ENCODE results near the gene CLCN5.
"Not testable (repeated sequence)": the region's sequence is repeated elsewhere in the genome, so short reads cannot be mapped to it uniquely, and the experiment has no call there.

The CLCN5 gene

GRCh38 chrX:49995107-49995731 is 72.8 kb downstream of the CLCN5 start:
- Mint-ChIP-seq H3K27ac (no peak overlapping the region), H3K4me3 (no peak overlapping the region), H3K36me3 (no peaks in the 10 kb centered on the region), H3K27me3 (no peaks in the 10 kb centered on the region), H3K4me1 (no peaks in the 10 kb centered on the region), H3K9me3 (no peaks in the 10 kb centered on the region)
- no peak for ATAC-seq (ENCODE audit: low read depth)
- no peak for DNase-seq (ENCODE audit: low spot score in 2 of 2)

GRCh38 chrX:49995795-49996455 is 73.5 kb downstream of the CLCN5 start:
- ATAC-seq (ENCODE audit: low read depth) (no peak), DNase-seq (ENCODE audit: low spot score in 2 of 2) (no peak)
- H3K4me3 Mint-ChIP-seq: no peak overlapping the region
- no peaks in the 10 kb centered on the region for H3K27me3 Mint-ChIP-seq
- H3K36me3 Mint-ChIP-seq: no peaks in the 10 kb centered on the region
- peaks cover 2% of the 10 kb centered on the region for H3K4me1 Mint-ChIP-seq
- H3K9me3 Mint-ChIP-seq: no peaks in the 10 kb centered on the region
- H3K27ac Mint-ChIP-seq: no peak overlapping the region

- Mint-ChIP-seq H3K36me3 (no peaks in the 10 kb centered on the region), H3K27ac (no peak overlapping the region), H3K9me3 (no peaks in the 10 kb centered on the region), H3K4me3 (no peak overlapping the region), H3K4me1 (peaks cover 4% of the 10 kb centered on the region), H3K27me3 (no peaks in the 10 kb centered on the region)
- no peak for DNase-seq (ENCODE audit: low spot score in 2 of 2)
- ATAC-seq (ENCODE audit: low read depth): no peak
These were observed 74.1 kb downstream of the CLCN5 start for GRCh38 chrX:49996474-49996873.

- H3K4me3 Mint-ChIP-seq: no peak overlapping the region
- H3K36me3 Mint-ChIP-seq: no peaks in the 10 kb centered on the region
- ATAC-seq (ENCODE audit: low read depth): no peak
These were observed 76.7 kb downstream of the CLCN5 start for GRCh38 chrX:49999087-49999486.

GRCh38 chrX:50000937-50001542 is 78.6 kb downstream of the CLCN5 start:
- H3K4me1 Mint-ChIP-seq: peaks cover 14% of the 10 kb centered on the region
- DNase-seq (ENCODE audit: low spot score in 2 of 2): no peak

More at GRCh38 chrX:49999087-49999486, 76.7 kb downstream of the CLCN5 start:
- Mint-ChIP-seq H3K4me1 (peaks cover 14% of the 10 kb centered on the region), H3K27me3 (no peaks in the 10 kb centered on the region), H3K9me3 (no peaks in the 10 kb centered on the region), H3K27ac (no peak overlapping the region)
- DNase-seq (ENCODE audit: low spot score in 2 of 2): no peak

GRCh38 chrX:50002067-50002714 is 79.8 kb downstream of the CLCN5 start:
- DNase-seq (ENCODE audit: low spot score in 2 of 2) (no peak), ATAC-seq (ENCODE audit: low read depth) (peak; percentile 32)
- H3K27me3 Mint-ChIP-seq: no peaks in the 10 kb centered on the region
- H3K36me3 Mint-ChIP-seq: no peaks in the 10 kb centered on the region
- no peaks in the 10 kb centered on the region for H3K9me3 Mint-ChIP-seq
- H3K4me3 Mint-ChIP-seq: peak overlapping the region; percentile 55
- no peak overlapping the region for H3K27ac Mint-ChIP-seq
- H3K4me1 Mint-ChIP-seq: peaks cover 14% of the 10 kb centered on the region

More at GRCh38 chrX:50000937-50001542, 78.6 kb downstream of the CLCN5 start:
- Mint-ChIP-seq H3K27me3 (no peaks in the 10 kb centered on the region), H3K9me3 (no peaks in the 10 kb centered on the region), H3K4me3 (no peak overlapping the region), H3K36me3 (no peaks in the 10 kb centered on the region), H3K27ac (no peak overlapping the region)
- no peak for ATAC-seq (ENCODE audit: low read depth)

GRCh38 chrX:50003467-50003866 is 81.1 kb downstream of the CLCN5 start:
- Mint-ChIP-seq H3K4me1 (peaks cover 14% of the 10 kb centered on the region), H3K27me3 (no peaks in the 10 kb centered on the region), H3K4me3 (no peak overlapping the region), H3K9me3 (no peaks in the 10 kb centered on the region), H3K36me3 (no peaks in the 10 kb centered on the region), H3K27ac (no peak overlapping the region)
- ATAC-seq (ENCODE audit: low read depth) (no peak), DNase-seq (ENCODE audit: low spot score in 2 of 2) (no peak)

- Mint-ChIP-seq H3K36me3 (no peaks in the 10 kb centered on the region), H3K4me1 (peaks cover 14% of the 10 kb centered on the region), H3K27me3 (no peaks in the 10 kb centered on the region), H3K4me3 (no peak overlapping the region), H3K9me3 (no peaks in the 10 kb centered on the region), H3K27ac (no peak overlapping the region)
- DNase-seq (ENCODE audit: low spot score in 2 of 2): no peak
- no peak for ATAC-seq (ENCODE audit: low read depth)
These were observed 81.5 kb downstream of the CLCN5 start for GRCh38 chrX:50003927-50004326.

- not testable (repeated sequence) for DNase-seq (ENCODE audit: low spot score in 2 of 2); H3K9me3 Mint-ChIP-seq; H3K27ac Mint-ChIP-seq; H3K36me3 Mint-ChIP-seq; H3K27me3 Mint-ChIP-seq; ATAC-seq (ENCODE audit: low read depth); H3K4me1 Mint-ChIP-seq; H3K4me3 Mint-ChIP-seq
These were observed 103.2 kb downstream of the CLCN5 start for GRCh38 chrX:50025591-50025990.

- Mint-ChIP-seq H3K27me3 (no peaks in the 10 kb centered on the region), H3K4me1 (no peaks in the 10 kb centered on the region), H3K9me3 (peaks cover 3% of the 10 kb centered on the region), H3K27ac (no peak overlapping the region), H3K4me3 (no peak overlapping the region), H3K36me3 (peaks cover 8% of the 10 kb centered on the region)
- DNase-seq (ENCODE audit: low spot score in 2 of 2) (no peak), ATAC-seq (ENCODE audit: low read depth) (no peak)
These were observed 112.7 kb downstream of the CLCN5 start for GRCh38 chrX:50035126-50035525.

GRCh38 chrX:50036426-50036825 is 114.0 kb downstream of the CLCN5 start:
- Mint-ChIP-seq H3K4me1 (no peaks in the 10 kb centered on the region), H3K4me3 (no peak overlapping the region), H3K36me3 (peaks cover 8% of the 10 kb centered on the region), H3K9me3 (peaks cover 3% of the 10 kb centered on the region), H3K27me3 (no peaks in the 10 kb centered on the region), H3K27ac (no peak overlapping the region)
- DNase-seq (ENCODE audit: low spot score in 2 of 2) (no peak), ATAC-seq (ENCODE audit: low read depth) (no peak)

- no peak overlapping the region for H3K4me3 Mint-ChIP-seq
- ATAC-seq (ENCODE audit: low read depth) (no peak), DNase-seq (ENCODE audit: low spot score in 2 of 2) (no peak)
- H3K27ac Mint-ChIP-seq: no peak overlapping the region
- H3K9me3 Mint-ChIP-seq: no peaks in the 10 kb centered on the region
- H3K27me3 Mint-ChIP-seq: no peaks in the 10 kb centered on the region
- H3K36me3 Mint-ChIP-seq: peaks cover 4% of the 10 kb centered on the region
- no peaks in the 10 kb centered on the region for H3K4me1 Mint-ChIP-seq
These were observed 123.4 kb downstream of the CLCN5 start for GRCh38 chrX:50045823-50046222.

- DNase-seq (ENCODE audit: low spot score in 2 of 2) (no peak), ATAC-seq (ENCODE audit: low read depth) (no peak)
- H3K4me1 Mint-ChIP-seq: no peaks in the 10 kb centered on the region
- no peaks in the 10 kb centered on the region for H3K27me3 Mint-ChIP-seq
- H3K9me3 Mint-ChIP-seq: no peaks in the 10 kb centered on the region
- H3K4me3 Mint-ChIP-seq: no peak overlapping the region
- H3K27ac Mint-ChIP-seq: no peak overlapping the region
- H3K36me3 Mint-ChIP-seq: peaks cover 4% of the 10 kb centered on the region
These were observed 126.8 kb downstream of the CLCN5 start for GRCh38 chrX:50049228-50049627.

GRCh38 chrX:50054147-50054546 is 131.8 kb downstream of the CLCN5 start:
- no peak overlapping the region for H3K4me3 Mint-ChIP-seq

More at GRCh38 chrX:50054147-50054546, 131.8 kb downstream of the CLCN5 start:
- Mint-ChIP-seq H3K9me3 (no peaks in the 10 kb centered on the region), H3K27ac (no peak overlapping the region), H3K4me1 (no peaks in the 10 kb centered on the region), H3K36me3 (peaks cover 4% of the 10 kb centered on the region), H3K27me3 (no peaks in the 10 kb centered on the region)
- no peak for DNase-seq (ENCODE audit: low spot score in 2 of 2)
- ATAC-seq (ENCODE audit: low read depth): no peak

Data from memory B cell (primary cell).